VCaP (cell line): ENCODE measurements around the gene NR1H3.
A peak's percentile ranks its signal among the peaks of the same experiment; 100 is the strongest.
"Not testable (repeated sequence)": the region's sequence is repeated elsewhere in the genome, so short reads cannot be mapped to it uniquely, and the experiment has no call there.

Source experiments
- H3K27ac ChIP-seq: fragments of 450-650 bp; 2 replicates; pipeline ENCODE4 v1.5.1; 2017
- TF ChIP-seq, protein P1 (sequence below): fragments of 450-650 bp; conservative IDR thresholded peaks from 2 replicates; pipeline ENCODE4 v1.5.1; 2017; ENCODE audit warnings: mild to moderate bottlenecking, moderate library complexity

Gene NR1H3

DNA sequence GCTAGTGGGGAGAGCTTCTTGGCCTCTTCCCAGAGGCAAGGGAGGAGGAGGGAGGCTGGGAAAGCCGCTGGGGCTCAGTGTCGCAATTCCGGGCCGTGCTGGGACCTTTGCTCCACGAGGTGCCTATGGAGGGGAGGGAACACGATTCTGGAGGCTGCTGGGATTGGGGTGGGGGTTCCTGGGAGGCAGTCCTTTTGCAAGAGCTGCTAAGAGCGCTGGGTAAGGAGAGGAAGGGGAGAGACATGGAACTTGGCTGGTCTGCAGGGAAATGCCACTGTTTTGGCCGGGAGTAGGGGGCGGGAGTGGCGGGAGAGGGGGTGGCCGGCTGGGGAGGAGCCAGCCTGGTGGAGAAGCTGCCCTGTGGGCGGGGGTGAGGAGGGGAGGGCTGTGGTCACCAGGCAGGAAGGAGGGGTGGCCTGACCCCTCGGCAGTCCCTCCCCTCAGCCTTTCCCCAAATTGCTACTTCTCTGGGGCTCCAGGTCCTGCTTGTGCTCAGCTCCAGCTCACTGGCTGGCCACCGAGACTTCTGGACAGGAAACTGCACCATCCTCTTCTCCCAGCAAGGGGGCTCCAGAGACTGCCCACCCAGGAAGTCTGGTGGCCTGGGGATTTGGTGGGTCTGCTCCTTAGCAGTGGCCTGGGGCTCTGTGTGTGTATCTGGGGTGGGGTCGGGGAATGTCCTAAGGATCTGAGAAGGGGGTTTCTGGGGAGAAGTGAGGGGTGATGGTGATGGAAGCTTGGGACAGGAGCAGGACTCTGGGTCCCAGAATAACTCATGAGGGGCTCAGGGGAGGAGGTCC, at the start of gene NR1H3:
Gene NR1H3, plus strand, starts transcription at position 480 of the 800 bp plus-strand sequence. CDS start 1,221 bp downstream, outside the sequence.
- TF ChIP-seq, protein P1, sequence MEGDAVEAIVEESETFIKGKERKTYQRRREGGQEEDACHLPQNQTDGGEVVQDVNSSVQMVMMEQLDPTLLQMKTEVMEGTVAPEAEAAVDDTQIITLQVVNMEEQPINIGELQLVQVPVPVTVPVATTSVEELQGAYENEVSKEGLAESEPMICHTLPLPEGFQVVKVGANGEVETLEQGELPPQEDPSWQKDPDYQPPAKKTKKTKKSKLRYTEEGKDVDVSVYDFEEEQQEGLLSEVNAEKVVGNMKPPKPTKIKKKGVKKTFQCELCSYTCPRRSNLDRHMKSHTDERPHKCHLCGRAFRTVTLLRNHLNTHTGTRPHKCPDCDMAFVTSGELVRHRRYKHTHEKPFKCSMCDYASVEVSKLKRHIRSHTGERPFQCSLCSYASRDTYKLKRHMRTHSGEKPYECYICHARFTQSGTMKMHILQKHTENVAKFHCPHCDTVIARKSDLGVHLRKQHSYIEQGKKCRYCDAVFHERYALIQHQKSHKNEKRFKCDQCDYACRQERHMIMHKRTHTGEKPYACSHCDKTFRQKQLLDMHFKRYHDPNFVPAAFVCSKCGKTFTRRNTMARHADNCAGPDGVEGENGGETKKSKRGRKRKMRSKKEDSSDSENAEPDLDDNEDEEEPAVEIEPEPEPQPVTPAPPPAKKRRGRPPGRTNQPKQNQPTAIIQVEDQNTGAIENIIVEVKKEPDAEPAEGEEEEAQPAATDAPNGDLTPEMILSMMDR = no peak
- no peak within 1 kb of the TSS for H3K27ac ChIP-seq

DNA sequence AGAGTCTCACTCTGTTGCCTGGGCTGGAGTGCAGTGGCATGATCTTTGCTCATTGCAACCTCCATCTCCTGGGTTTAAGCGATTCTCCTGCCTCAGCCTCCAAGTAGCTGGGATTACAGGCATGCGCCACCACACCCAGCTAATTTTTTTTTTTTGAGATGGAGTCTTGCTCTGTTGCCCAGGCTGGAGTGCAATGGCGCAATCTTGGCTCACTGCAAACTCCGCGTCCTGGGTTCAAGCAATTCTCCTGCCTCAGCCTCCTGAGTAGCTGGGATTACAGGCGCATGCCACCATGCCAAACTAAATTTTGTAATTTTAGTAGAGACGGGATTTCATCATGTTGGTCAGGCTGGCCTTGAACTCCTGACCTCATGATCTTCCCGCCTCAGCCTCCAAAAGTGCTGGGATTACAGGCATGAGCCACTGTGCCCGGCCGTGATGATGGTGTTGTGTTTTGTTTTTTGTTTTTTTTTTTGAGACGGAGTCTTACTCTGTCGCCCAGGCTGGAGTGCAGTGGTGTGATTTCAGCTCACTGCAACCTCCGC, 49.7 kb upstream of the NR1H3 start:
- not testable (repeated sequence) for H3K27ac ChIP-seq

DNA sequence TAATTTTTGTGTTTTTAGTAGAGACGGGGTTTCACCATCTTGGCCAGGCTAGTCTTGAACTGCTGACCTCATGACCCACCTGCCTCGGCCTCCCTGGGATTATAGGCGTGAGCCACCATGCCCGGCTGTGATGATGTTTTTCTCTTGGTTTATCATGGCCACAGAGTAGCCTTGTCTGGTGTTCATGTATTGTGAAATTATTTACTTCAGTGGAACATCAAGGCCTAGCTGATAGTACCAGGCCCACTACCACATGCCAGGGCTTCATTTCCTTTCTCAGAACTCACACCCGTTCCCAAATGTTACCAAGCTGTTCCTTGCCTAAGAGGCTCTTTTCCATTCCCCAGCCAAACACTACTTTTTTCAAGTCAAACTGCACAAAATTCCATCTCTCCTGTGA, 49.2 kb upstream of the NR1H3 start:
- H3K27ac ChIP-seq = no peak overlapping the region
- TF ChIP-seq, protein P1 = no peak

DNA sequence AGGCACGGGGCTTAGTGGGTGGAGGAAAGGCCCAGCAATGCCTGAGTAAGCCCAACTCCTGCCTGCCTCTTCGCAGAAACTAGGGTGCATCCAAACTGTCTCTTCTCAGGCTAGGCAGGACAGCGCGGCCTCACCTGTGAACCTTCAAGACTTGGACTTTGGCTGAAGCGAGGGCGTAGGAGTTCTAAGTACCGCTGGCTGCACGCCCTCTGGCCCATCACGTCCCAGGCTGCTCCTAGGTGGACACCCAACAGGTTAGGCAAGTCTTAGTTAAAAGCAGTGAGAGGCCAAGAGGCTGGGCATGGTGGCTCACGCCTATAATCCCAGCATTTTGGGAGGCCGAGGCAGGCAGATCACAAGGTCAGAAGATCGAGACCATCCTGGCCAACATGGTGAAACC, 44.9 kb upstream of the NR1H3 start:
- H3K27ac ChIP-seq = no peak overlapping the region
- TF ChIP-seq, protein P1 = no peak

DNA sequence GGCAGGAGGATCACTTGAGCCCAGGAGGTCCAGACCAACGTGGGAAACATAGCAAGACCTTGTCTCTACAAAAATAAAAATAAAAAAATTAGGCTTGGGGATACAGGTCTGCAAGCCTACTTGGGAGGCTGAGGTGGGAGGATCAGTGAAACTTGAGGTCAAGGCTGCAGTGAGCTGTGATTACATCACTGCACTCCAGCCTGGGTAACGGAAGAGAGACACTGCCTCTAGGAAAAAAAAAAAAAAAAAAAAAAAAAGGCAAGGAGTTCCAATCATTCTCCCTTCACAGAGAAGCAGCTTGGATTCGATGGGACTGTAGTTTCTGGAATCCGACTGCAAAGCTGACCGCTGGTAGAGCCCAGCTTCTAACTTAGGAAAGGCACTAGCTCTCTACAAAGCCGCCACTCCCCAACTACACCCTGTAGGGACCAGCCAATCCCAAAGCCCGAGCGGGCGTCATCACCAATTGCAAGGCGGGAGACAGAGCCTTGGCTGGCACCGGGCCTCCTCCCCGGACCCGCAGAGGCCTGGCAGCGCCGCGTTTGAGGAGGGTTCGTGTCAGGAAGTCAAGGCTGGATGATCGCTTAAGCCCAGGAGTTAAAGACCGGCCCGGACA, 43.7 kb upstream of the NR1H3 start:
- peak overlapping the region; percentile 76 for H3K27ac ChIP-seq

DNA sequence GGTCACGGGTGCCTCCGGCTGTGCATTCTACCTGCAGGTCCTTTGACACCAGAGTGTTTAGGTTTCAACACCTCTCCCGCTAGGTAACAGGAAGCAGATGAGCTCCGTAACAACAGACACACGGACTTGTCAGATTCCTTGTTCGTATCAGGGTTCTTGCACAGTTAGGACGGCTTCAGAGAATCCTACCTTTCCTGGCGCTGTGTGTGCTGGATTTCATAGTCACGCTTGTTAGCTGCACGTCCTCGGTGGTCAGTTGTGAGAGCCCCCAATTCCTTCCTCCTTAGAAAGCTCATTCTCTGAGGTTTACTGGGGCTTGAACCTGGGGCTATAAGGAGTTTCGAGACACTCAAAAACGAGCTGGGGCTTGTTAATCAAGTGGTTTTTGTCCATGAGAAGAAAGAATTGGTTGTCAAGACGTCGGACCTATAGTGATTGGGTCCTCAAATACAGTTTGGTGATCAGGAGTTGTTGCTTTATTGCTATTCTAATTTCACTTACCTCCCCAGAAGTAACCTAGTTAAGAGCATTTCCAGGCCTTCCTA, 42.4 kb upstream of the NR1H3 start:
- TF ChIP-seq, protein P1 = no peak
- H3K27ac ChIP-seq = peak overlapping the region; percentile 76

More for the DNA sequence above, 43.7 kb upstream of the NR1H3 start:
- TF ChIP-seq, protein P1 = no peak

DNA sequence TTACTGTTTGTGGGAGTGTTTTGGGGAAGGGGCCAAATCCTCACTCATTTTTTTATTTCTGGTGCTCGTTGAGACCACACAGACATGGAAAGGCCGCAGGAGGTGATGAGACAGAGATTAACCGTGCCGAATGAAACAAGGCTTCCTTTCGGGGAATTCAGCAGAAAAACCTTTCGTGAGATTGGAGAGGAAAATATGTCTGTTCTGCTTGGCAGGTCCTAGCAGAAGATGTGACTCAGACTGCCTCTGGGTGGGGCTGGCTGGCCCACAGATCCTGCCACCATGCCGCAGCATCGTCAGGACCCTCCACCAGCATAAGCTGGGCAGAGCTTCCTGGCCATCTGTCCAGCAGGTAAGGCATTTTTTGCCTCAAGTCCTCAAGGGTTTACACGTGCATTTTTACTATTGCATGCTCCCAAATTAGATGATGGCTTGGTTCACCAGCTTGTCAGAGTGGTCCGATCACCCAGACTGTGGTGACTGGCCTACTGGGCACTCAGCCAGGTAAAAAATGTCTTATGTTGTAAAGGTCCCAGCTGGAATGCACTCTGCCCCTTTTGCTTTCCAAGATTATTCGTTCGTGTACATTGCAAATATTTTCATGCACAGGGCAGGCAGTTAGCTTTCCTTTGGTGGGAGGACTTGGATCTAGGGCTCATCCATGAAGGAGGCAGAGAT, 41.5 kb upstream of the NR1H3 start:
- TF ChIP-seq, protein P1 = no peak
- no peak overlapping the region for H3K27ac ChIP-seq
